HG02943 (cell line): Measurements from ENCODE around the gene UBA7.
"Not testable (repeated sequence)": the region's sequence is repeated elsewhere in the genome, so short reads cannot be mapped to it uniquely, and the experiment has no call there.

ENCODE experiments used
- ATAC-seq: cut with Tn5 transposase; IDR thresholded peaks from one replicate; pipeline ENCODE4 v1.9.1; 2021; ENCODE audit warnings: mild to moderate bottlenecking, low read depth, moderate library complexity; ENCODE audit not compliant: unreplicated experiment

The UBA7 gene

GRCh38 chr3:49786357-49787181 lies 27.2 kb downstream of the UBA7 start, which contains the start of gene IP6K1:
TSS of gene IP6K1 (minus strand) at chr3:49786542. CDS start at chr3:49748040, 38,502 bp downstream.
- ATAC-seq = peak; percentile 97

- peak; percentile 35 for ATAC-seq
These were observed 28.0 kb downstream of the UBA7 start for GRCh38 chr3:49785565-49786356.

- ATAC-seq = not testable (repeated sequence)
These were observed 31.5 kb downstream of the UBA7 start for GRCh38 chr3:49782277-49782676.

- no peak for ATAC-seq
These were observed 32.1 kb downstream of the UBA7 start for GRCh38 chr3:49781415-49782199.

- not testable (repeated sequence) for ATAC-seq
These were observed 32.8 kb downstream of the UBA7 start for GRCh38 chr3:49780975-49781365.

GRCh38 chr3:49780080-49780974 lies 33.4 kb downstream of the UBA7 start:
- no peak for ATAC-seq

- no peak for ATAC-seq
These were observed 34.2 kb downstream of the UBA7 start for GRCh38 chr3:49779358-49780079.

GRCh38 chr3:49776101-49776500 lies 37.7 kb downstream of the UBA7 start:
- not testable (repeated sequence) for ATAC-seq

GRCh38 chr3:49775538-49775937 lies 38.2 kb downstream of the UBA7 start:
- no peak for ATAC-seq

- ATAC-seq = no peak
These were observed 41.0 kb downstream of the UBA7 start for GRCh38 chr3:49772703-49773102.

- no peak for ATAC-seq
These were observed 42.3 kb downstream of the UBA7 start for GRCh38 chr3:49771340-49771938.

- ATAC-seq = no peak
These were observed 43.8 kb downstream of the UBA7 start for GRCh38 chr3:49769926-49770325.

GRCh38 chr3:49769286-49769915 lies 44.4 kb downstream of the UBA7 start:
- no peak for ATAC-seq

GRCh38 chr3:49763981-49764380 lies 49.8 kb downstream of the UBA7 start:
- ATAC-seq = no peak

GRCh38 chr3:49761661-49762060 lies 52.1 kb downstream of the UBA7 start:
- no peak for ATAC-seq

GRCh38 chr3:49759226-49759625 lies 54.5 kb downstream of the UBA7 start:
- no peak for ATAC-seq

- ATAC-seq = no peak
These were observed 56.6 kb downstream of the UBA7 start for GRCh38 chr3:49757197-49757596.

- ATAC-seq = no peak
These were observed 57.7 kb downstream of the UBA7 start for GRCh38 chr3:49756036-49756435.
